Fibroblast of lung (primary cell): Measurements from ENCODE around the gene WDR13. TPM values are rescaled to one million over a fixed set of nuclear protein-coding genes. Genes with fewer than 3 reads are reported as not detected.

Experiments
- DNase-seq, 2 donors: peaks; one replicate each; pipeline versions ENCODE4 v3.0.0 to v3.0.0-alpha.2; 2010; ENCODE audit warnings: low read depth in 2 of 2
- H2AFZ ChIP-seq: 2 replicates; pipeline ENCODE4 v1.5.1; 2012; ENCODE audit warnings: low read length, control low read depth, inconsistent platforms
- H3K27ac ChIP-seq: 2 replicates; pipeline ENCODE4 v1.5.1; 2011; ENCODE audit warnings: low read length, control low read depth; ENCODE audit not compliant: insufficient read depth
- H3K27me3 ChIP-seq: 2 replicates; pipeline ENCODE4 v1.5.1; 2011; ENCODE audit warnings: mild to moderate bottlenecking, low read length; ENCODE audit not compliant: control insufficient read depth, insufficient read depth
- H3K36me3 ChIP-seq: 2 replicates; pipeline ENCODE4 v1.5.1; 2011; ENCODE audit warnings: low read length; ENCODE audit not compliant: control insufficient read depth, insufficient read depth
- H3K4me1 ChIP-seq: 2 replicates; pipeline ENCODE4 v1.5.1; 2011; ENCODE audit warnings: low read length; ENCODE audit not compliant: control insufficient read depth, insufficient read depth; ENCODE audit errors: extremely low read depth
- H3K4me2 ChIP-seq: 2 replicates; pipeline ENCODE4 v1.5.1; 2011; ENCODE audit warnings: low read length, control low read depth; ENCODE audit not compliant: insufficient read depth; ENCODE audit errors: extremely low read depth
- H3K4me3 ChIP-seq, 4 experiments: fragments of 200-600 bp in 1 of 4; sonication (generic) in 1 of 4; replicated peaks in 1 of 4; 2 replicates each; pipeline ENCODE4 v1.5.1; 2011 to 2016; ENCODE audit warnings: low read length in 4 of 4, low read depth in 3 of 4, mild to moderate bottlenecking in 3 of 4, control low read depth in 2 of 4, inconsistent platforms in 1 of 4, mixed read lengths in 1 of 4; ENCODE audit not compliant: insufficient read depth in 1 of 4; ENCODE audit errors: control extremely low read depth in 1 of 4
- H3K79me2 ChIP-seq: 2 replicates; pipeline ENCODE4 v1.5.1; 2012; ENCODE audit warnings: mild to moderate bottlenecking, low read length, inconsistent platforms; ENCODE audit not compliant: control insufficient read depth, insufficient read depth
- H3K9ac ChIP-seq: 2 replicates; pipeline ENCODE4 v1.5.1; 2011; ENCODE audit warnings: mild to moderate bottlenecking, low read length, control low read depth; ENCODE audit not compliant: insufficient read depth
- H3K9me3 ChIP-seq: 2 replicates; pipeline ENCODE4 v1.5.1; 2012; ENCODE audit warnings: low read depth, low read length; ENCODE audit not compliant: control insufficient read depth, insufficient read depth
- H4K20me1 ChIP-seq: 2 replicates; pipeline ENCODE4 v1.5.1; 2011; ENCODE audit warnings: low read length; ENCODE audit not compliant: control insufficient read depth, insufficient read depth; ENCODE audit errors: extremely low read depth
- EZH2 ChIP-seq: IDR thresholded peaks from 2 replicates; pipeline ENCODE4 v1.5.1; 2012; ENCODE audit warnings: low read length, control low read depth, mild to moderate bottlenecking; ENCODE audit errors: missing control alignments
- polyA plus RNA-seq, 2 donors: library from polyadenylated mRNA; depleted of rRNA in 1 of 2; stranded (reverse) in 1 of 2; unstranded in 1 of 2; fragments of >200 nt; gene quantifications; 2 replicates each; pipeline ENCODE4 v1.2.1, GENCODE V29; 2011 to 2012; ENCODE audit warnings: missing spikeins in 1 of 2
- total RNA-seq: library from RNA; depleted of rRNA; stranded (reverse); fragments of >200 nt; gene quantifications from 2 replicates; pipeline ENCODE4 v1.2.1, GENCODE V29; 2014
- TF ChIP-seq, protein P1 (sequence below), 2 donors: IDR thresholded peaks in 1 of 2; conservative IDR thresholded peaks in 1 of 2; 1 replicate in 1 of 2; 2 replicates in 1 of 2; pipeline ENCODE4 v1.5.1; 2011 to 2012; ENCODE audit warnings: low read length in 2 of 2, control low read depth in 1 of 2, inconsistent platforms in 1 of 2, low read depth in 1 of 2, mild to moderate bottlenecking in 1 of 2

WDR13 gene
- total and polyA plus RNA-seq, 2 donors (not counting 1 experiment from before 2014, with no cell fraction given), result 41.2 to 99.7 TPM

- Histone ChIP-seq H3K4me1 (no peaks in the 10 kb centered on the region), H3K9me3 (no peaks in the 10 kb centered on the region), H2AFZ (no peak overlapping the region), H3K4me3 (no peak overlapping the region), H3K9ac (no peak overlapping the region), H3K79me2 (no peaks in the 10 kb centered on the region), H4K20me1 (no peaks in the 10 kb centered on the region), H3K4me2 (no peak overlapping the region), H3K27ac (no peak overlapping the region), H3K27me3 (no peaks in the 10 kb centered on the region), H3K36me3 (no peaks in the 10 kb centered on the region)
- no peak for DNase-seq
- no peak for TF ChIP-seq EZH2
- TF ChIP-seq, protein P1, sequence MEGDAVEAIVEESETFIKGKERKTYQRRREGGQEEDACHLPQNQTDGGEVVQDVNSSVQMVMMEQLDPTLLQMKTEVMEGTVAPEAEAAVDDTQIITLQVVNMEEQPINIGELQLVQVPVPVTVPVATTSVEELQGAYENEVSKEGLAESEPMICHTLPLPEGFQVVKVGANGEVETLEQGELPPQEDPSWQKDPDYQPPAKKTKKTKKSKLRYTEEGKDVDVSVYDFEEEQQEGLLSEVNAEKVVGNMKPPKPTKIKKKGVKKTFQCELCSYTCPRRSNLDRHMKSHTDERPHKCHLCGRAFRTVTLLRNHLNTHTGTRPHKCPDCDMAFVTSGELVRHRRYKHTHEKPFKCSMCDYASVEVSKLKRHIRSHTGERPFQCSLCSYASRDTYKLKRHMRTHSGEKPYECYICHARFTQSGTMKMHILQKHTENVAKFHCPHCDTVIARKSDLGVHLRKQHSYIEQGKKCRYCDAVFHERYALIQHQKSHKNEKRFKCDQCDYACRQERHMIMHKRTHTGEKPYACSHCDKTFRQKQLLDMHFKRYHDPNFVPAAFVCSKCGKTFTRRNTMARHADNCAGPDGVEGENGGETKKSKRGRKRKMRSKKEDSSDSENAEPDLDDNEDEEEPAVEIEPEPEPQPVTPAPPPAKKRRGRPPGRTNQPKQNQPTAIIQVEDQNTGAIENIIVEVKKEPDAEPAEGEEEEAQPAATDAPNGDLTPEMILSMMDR (conservative IDR thresholded peaks at IDR 0.05 in 1 of 2, IDR thresholded peaks at IDR 0.05 in 1 of 2; ENCODE audit: low read depth in 1 of 2, low read length in 2 of 2), result no peak
These were observed 39.5 kb downstream of the WDR13 start for GRCh38 chrX:48636776-48637175.

- Histone ChIP-seq H3K4me3 (no peak overlapping the region), H2AFZ (no peak overlapping the region), H3K9me3 (no peaks in the 10 kb centered on the region), H3K9ac (no peak overlapping the region), H3K27me3 (no peaks in the 10 kb centered on the region), H4K20me1 (no peaks in the 10 kb centered on the region), H3K4me1 (no peaks in the 10 kb centered on the region), H3K27ac (no peak overlapping the region), H3K79me2 (no peaks in the 10 kb centered on the region), H3K4me2 (no peak overlapping the region), H3K36me3 (no peaks in the 10 kb centered on the region)
- TF ChIP-seq EZH2, result no peak
- TF ChIP-seq, protein P1 (conservative IDR thresholded peaks at IDR 0.05 in 1 of 2, IDR thresholded peaks at IDR 0.05 in 1 of 2; ENCODE audit: low read depth in 1 of 2, low read length in 2 of 2), result no peak
- no peak for DNase-seq
These were observed 48.4 kb downstream of the WDR13 start for GRCh38 chrX:48645669-48646068.

DNA sequence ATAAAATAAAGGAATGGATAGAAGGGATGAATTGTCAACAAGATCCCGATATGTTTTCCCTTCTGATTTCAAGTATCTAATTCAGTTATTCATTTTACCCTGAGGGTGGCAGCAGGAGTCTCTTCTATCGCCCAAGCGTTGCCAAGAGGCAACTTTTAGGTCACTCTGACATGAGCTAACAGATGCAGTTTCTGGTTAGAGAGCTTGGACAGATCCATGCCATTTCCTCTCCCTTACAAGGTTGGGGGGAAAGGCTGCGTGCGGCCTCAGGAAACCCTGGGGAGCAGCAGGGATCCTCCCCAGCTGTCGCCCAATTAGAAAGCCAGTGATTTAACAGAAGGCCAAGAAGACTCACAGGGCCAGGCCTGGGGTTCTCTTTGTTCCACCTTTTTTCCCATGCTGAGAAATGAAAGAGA lies 51.1 kb downstream of the WDR13 start:
- TF ChIP-seq EZH2, result no peak
- TF ChIP-seq, protein P1 (conservative IDR thresholded peaks at IDR 0.05 in 1 of 2, IDR thresholded peaks at IDR 0.05 in 1 of 2; ENCODE audit: low read depth in 1 of 2, low read length in 2 of 2), result peak; percentile 22 to 32
- Histone ChIP-seq H3K4me1 (no peaks in the 10 kb centered on the region), H4K20me1 (no peaks in the 10 kb centered on the region), H3K9me3 (no peaks in the 10 kb centered on the region), H2AFZ (no peak overlapping the region), H3K9ac (no peak overlapping the region), H3K27ac (no peak overlapping the region), H3K4me3 (no peak overlapping the region), H3K27me3 (no peaks in the 10 kb centered on the region), H3K4me2 (no peak overlapping the region), H3K36me3 (no peaks in the 10 kb centered on the region), H3K79me2 (no peaks in the 10 kb centered on the region)
- peak; percentile 46 to 71 for DNase-seq
